GM23338 (cell line): ENCODE data around the gene AMZ1. TPM values are rescaled to one million over a fixed set of nuclear protein-coding genes. Genes with fewer than 3 reads are reported as not detected.

Source experiments
- ATAC-seq: fragments of 200-7000 bp; cut with Tn5 transposase; 3 replicates; pipeline ENCODE4 v1.9.1; 2020
- DNase-seq: peaks from one replicate; pipeline ENCODE4 v3.0.0-alpha.2; 2015; ENCODE audit warnings: low spot score
- H2AFZ ChIP-seq: fragments of 200-600 bp; sonication (generic); 2 replicates; pipeline ENCODE4 v1.8.0; 2016; ENCODE audit warnings: antibody characterized with exemption, mild to moderate bottlenecking, moderate library complexity
- H3F3A ChIP-seq: fragments of 200-600 bp; sonication (generic); replicated peaks from 2 replicates; pipeline ENCODE4 v1.8.0; 2017; ENCODE audit warnings: antibody characterized with exemption, mixed run types, low read depth
- H3K27ac ChIP-seq: fragments of 200-600 bp; sonication (generic); 2 replicates; pipeline ENCODE4 v1.6.1; 2016; ENCODE audit warnings: low read depth
- H3K27me3 ChIP-seq: fragments of 200-600 bp; sonication (generic); 2 replicates; pipeline ENCODE4 v1.8.0; 2016; ENCODE audit warnings: mild to moderate bottlenecking, mixed run types, moderate library complexity; ENCODE audit not compliant: insufficient read depth
- H3K36me3 ChIP-seq: fragments of 200-600 bp; sonication (generic); 2 replicates; pipeline ENCODE4 v1.8.0; 2016; ENCODE audit warnings: mild to moderate bottlenecking; ENCODE audit not compliant: insufficient read depth
- H3K4me1 ChIP-seq: fragments of 200-600 bp; sonication (generic); 2 replicates; pipeline ENCODE4 v1.8.0; 2016; ENCODE audit warnings: mild to moderate bottlenecking, moderate library complexity; ENCODE audit not compliant: insufficient read depth
- H3K4me2 ChIP-seq: fragments of 200-600 bp; sonication (generic); 2 replicates; pipeline ENCODE4 v1.7.1; 2017; ENCODE audit warnings: mixed run types
- H3K4me3 ChIP-seq: fragments of 200-600 bp; sonication (generic); 2 replicates; pipeline ENCODE4 v1.6.1; 2016; ENCODE audit warnings: mixed run types
- H3K79me2 ChIP-seq: fragments of 200-600 bp; sonication (generic); replicated peaks from 2 replicates; pipeline ENCODE4 v1.8.0; 2017; ENCODE audit warnings: mild to moderate bottlenecking; ENCODE audit not compliant: insufficient read depth
- H3K9me2 ChIP-seq: fragments of 200-600 bp; sonication (generic); 2 replicates; pipeline ENCODE4 v1.8.0; 2017; ENCODE audit not compliant: insufficient read depth
- H4K20me1 ChIP-seq: fragments of 200-600 bp; sonication (generic); replicated peaks from 2 replicates; pipeline ENCODE4 v1.8.0; 2017; ENCODE audit warnings: mild to moderate bottlenecking; ENCODE audit not compliant: insufficient read depth
- H3K27ac Mint-ChIP-seq: 2 replicates; pipeline ENCODE4 v1.8.0; 2020; ENCODE audit warnings: inconsistent platforms, mild to moderate bottlenecking, moderate library complexity, mixed read lengths
- H3K27me3 Mint-ChIP-seq: 3 replicates; pipeline ENCODE4 v1.8.0; 2022; ENCODE audit warnings: low read depth, mild to moderate bottlenecking, moderate library complexity, mixed read lengths, inconsistent platforms; ENCODE audit not compliant: insufficient read depth, poor library complexity
- H3K36me3 Mint-ChIP-seq: 3 replicates; pipeline ENCODE4 v1.8.0; 2021; ENCODE audit warnings: low read depth, mild to moderate bottlenecking, inconsistent platforms, moderate library complexity, mixed read lengths
- H3K4me1 Mint-ChIP-seq: 3 replicates; pipeline ENCODE4 v1.8.0; 2020; ENCODE audit warnings: mild to moderate bottlenecking, inconsistent platforms, mixed read lengths
- H3K4me3 Mint-ChIP-seq: 3 replicates; pipeline ENCODE4 v1.8.0; 2021; ENCODE audit warnings: moderate library complexity, mild to moderate bottlenecking, inconsistent platforms, mixed read lengths
- H3K9me3 Mint-ChIP-seq: 3 replicates; pipeline ENCODE4 v1.8.0; 2020; ENCODE audit warnings: moderate library complexity, mild to moderate bottlenecking, inconsistent platforms, mixed read lengths
- CREB1 ChIP-seq: fragments of 250-450 bp; sonication (Bioruptor Pico); IDR thresholded peaks from 2 replicates; pipeline ENCODE4 v1.5.0; 2020; ENCODE audit warnings: low read depth, mild to moderate bottlenecking, moderate library complexity
- EZH2phosphoT487 ChIP-seq: fragments of 200-600 bp; sonication (generic); IDR thresholded peaks from one replicate; pipeline ENCODE4 v1.8.1; 2018; ENCODE audit warnings: antibody characterized with exemption; ENCODE audit not compliant: unreplicated experiment
- JUNB ChIP-seq: IDR thresholded peaks from one replicate; pipeline ENCODE4 v1.6.1; 2016; ENCODE audit warnings: antibody characterized with exemption; ENCODE audit not compliant: unreplicated experiment
- NANOG ChIP-seq: IDR thresholded peaks from 2 replicates; pipeline ENCODE4 v1.6.1; 2016; ENCODE audit warnings: antibody characterized with exemption, borderline replicate concordance
- POLR2AphosphoS5 ChIP-seq: IDR thresholded peaks from 2 replicates; pipeline ENCODE4 v1.6.1; 2016; ENCODE audit warnings: antibody characterized with exemption, low read depth
- REST ChIP-seq: IDR thresholded peaks from one replicate; pipeline ENCODE4 v1.6.1; 2018; ENCODE audit warnings: antibody characterized with exemption; ENCODE audit not compliant: unreplicated experiment
- ZNF114 ChIP-seq: fragments of 250-450 bp; sonication (Bioruptor Pico); IDR thresholded peaks from 2 replicates; pipeline ENCODE4 v1.5.0; 2020; ENCODE audit warnings: mild to moderate bottlenecking, moderate library complexity
- ZNF331 ChIP-seq: fragments of 250-450 bp; sonication (Bioruptor Pico); IDR thresholded peaks from 2 replicates; pipeline ENCODE4 v1.5.0; 2020; ENCODE audit warnings: low read depth, mild to moderate bottlenecking, moderate library complexity
- ZNF462 ChIP-seq: fragments of 250-450 bp; sonication (Bioruptor Pico); IDR thresholded peaks from 2 replicates; pipeline ENCODE4 v1.5.0; 2020; ENCODE audit warnings: mild to moderate bottlenecking, moderate library complexity
- polyA plus RNA-seq: library from polyadenylated mRNA; unstranded; fragments of >200 nt; fragmentation: Nextera tagmentation; extraction: Ambion mirVana; gene quantifications from 2 replicates; pipeline ENCODE4 v1.2.1, GENCODE V29; 2016
- total RNA-seq: library from RNA; depleted of rRNA; stranded (reverse); fragments of >200 nt; shearing (Covaris generic); gene quantifications from 2 replicates; pipeline ENCODE4 v1.2.3, GENCODE V29; 2014
- TF ChIP-seq, protein P1 (sequence below): IDR thresholded peaks from 2 replicates; pipeline ENCODE4 v1.6.1; 2016; ENCODE audit warnings: antibody characterized with exemption

Gene AMZ1
- total and polyA plus RNA-seq, 2 experiments from 2014 or later = 0.73 to 4.5 TPM

DNA sequence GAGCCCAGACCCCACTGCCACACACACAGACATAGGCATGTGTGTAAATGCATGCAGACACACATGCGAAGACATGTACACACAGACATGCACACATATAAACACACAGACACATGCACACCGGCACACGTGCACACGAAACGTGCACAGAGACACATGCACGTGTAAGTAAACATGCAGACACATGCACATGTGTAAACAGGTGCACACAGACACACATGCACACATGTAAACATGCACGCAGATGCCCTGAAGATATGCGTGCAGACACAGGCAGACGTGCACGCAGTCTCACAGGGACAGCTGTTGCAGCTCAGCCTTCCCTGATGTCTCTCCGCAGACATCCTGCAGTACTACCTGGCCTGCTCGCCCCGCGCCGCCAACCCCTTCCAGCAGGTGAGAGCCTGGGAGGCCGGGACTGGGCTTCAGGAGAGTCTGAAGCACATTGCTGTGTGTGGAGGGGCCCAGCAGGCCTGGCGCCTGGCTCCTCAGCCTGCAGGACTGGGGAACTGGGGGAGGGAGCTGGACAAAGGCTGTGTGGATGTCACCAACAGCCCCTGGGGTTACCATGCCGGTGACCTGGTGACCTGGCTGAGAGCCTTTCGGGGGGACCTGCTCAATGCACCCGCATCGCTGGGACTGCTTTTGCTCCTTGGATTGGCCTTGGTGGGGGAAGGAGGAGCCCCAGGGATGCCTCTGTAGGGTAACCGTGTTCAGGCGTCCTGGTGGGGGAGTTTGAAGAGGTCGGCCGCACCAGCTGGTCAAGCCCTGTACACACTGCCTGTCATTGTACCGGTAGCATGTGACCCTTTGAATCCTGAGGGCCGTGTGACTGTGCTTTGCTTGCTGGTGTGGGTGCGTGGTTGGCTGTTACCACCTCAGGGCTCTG, 35.9 kb upstream of the AMZ1 start (continued):
- TF ChIP-seq, protein P1, sequence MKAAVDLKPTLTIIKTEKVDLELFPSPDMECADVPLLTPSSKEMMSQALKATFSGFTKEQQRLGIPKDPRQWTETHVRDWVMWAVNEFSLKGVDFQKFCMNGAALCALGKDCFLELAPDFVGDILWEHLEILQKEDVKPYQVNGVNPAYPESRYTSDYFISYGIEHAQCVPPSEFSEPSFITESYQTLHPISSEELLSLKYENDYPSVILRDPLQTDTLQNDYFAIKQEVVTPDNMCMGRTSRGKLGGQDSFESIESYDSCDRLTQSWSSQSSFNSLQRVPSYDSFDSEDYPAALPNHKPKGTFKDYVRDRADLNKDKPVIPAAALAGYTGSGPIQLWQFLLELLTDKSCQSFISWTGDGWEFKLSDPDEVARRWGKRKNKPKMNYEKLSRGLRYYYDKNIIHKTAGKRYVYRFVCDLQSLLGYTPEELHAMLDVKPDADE = no peak
- no peak for TF ChIP-seq POLR2AphosphoS5
- no peak for TF ChIP-seq REST
- no peak for TF ChIP-seq NANOG

- Histone ChIP-seq H3K36me3 (peaks cover 6% of the 10 kb centered on the region; the same call in 1 of the 2 replicates), H2AFZ (no peak overlapping the region), H3F3A (0 out of 2 replicates have a peak, but pooled peaks cover 4% of the 10 kb centered on the region), H3K4me3 (no peak overlapping the region), H3K79me2 (no peaks in the 10 kb centered on the region; the same call in 1 of the 2 replicates), H3K4me1 (no peaks in the 10 kb centered on the region), H3K4me2 (no peak overlapping the region), H3K9me2 (no peaks in the 10 kb centered on the region), H3K27ac (no peak overlapping the region), H4K20me1 (no peaks in the 10 kb centered on the region), H3K27me3 (no peaks in the 10 kb centered on the region)
- DNase-seq (no peak), ATAC-seq (no peak)
- Mint-ChIP-seq H3K27me3 (peaks cover 11% of the 10 kb centered on the region), H3K4me3 (no peak overlapping the region), H3K27ac (peak overlapping the region; percentile 31; the same call in 1 of the 2 replicates), H3K36me3 (peaks cover 46% of the 10 kb centered on the region), H3K4me1 (peaks cover 3% of the 10 kb centered on the region; the same call in 2 of the 3 replicates), H3K9me3 (no peaks in the 10 kb centered on the region)
- TF ChIP-seq ZNF331 (CRISPR knock-in tag) (no peak), NANOG (no peak), JUNB (no peak), ZNF462 (no peak), EZH2phosphoT487 (no peak), ZNF114 (CRISPR knock-in tag) (no peak), CREB1 (CRISPR knock-in tag) (no peak)
- TF ChIP-seq, protein P1 = no peak
Measured at GRCh38 chr7:2652736-2653060, 35.3 kb upstream of the AMZ1 start.
